HK-2 (cell line): Measurements from ENCODE around the gene BAIAP2.
"Not testable (repeated sequence)": the region's sequence is repeated elsewhere in the genome, so short reads cannot be mapped to it uniquely, and the experiment has no call there.

Experiments used
- DNase-seq: peaks from one replicate; pipeline ENCODE4 v3.0.0-alpha.2; 2018; ENCODE audit not compliant: unreplicated experiment

Gene BAIAP2

GRCh38 chr17:81000631-81001357 is 34.2 kb upstream of the BAIAP2 start:
- DNase-seq = no peak

GRCh38 chr17:81002013-81002384 is 33.0 kb upstream of the BAIAP2 start:
- no peak for DNase-seq

DNA sequence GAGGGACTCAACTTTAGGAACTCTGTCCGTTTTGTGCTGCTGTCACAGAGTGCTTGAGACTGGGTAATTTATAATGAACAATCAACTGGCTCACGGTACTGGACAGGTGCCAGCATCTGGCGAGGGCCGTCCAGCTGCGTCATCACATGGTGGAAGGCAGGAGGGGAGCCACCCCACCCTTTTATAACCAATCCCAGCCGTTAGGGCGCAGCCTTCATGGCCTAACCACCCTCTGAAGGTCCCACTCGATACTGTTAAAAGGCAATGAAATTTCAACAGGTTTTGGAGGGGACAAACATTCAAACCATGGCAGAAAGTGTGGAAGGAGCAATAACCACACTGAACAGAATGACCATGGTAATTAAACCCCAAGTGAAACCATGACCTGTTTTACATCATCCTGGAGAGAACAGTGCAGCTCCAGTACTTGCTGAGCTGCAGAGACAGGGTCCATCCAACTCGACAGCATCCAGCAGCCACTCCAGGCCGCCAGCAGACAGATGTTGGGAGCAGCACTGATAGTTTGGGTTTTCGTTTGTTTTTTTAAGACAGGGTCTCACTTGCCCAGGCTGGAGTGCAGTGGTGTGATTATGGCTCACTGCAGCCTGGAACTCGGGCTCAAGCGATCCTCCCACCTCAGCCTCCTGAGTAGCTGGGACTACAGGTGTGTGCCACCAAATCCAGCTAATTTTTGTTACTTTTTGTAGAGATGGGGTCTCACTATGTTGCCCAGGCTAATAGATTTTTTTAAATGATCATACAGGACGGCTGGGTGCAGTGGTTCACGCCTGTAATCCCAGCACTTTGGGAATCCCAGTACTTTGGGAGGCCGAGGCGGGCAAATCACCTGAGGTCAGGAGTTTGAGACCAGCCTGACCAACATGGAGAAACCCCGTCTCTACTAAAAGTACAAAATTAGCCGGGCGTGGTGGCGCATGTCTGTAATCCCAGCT is 32.3 kb upstream of the BAIAP2 start:
- DNase-seq = peak; percentile 49

- no peak for DNase-seq
Observed at GRCh38 chr17:81003711-81004475, 31.1 kb upstream of the BAIAP2 start.

- DNase-seq = no peak
Observed at GRCh38 chr17:81006891-81007290, 28.1 kb upstream of the BAIAP2 start.

DNA sequence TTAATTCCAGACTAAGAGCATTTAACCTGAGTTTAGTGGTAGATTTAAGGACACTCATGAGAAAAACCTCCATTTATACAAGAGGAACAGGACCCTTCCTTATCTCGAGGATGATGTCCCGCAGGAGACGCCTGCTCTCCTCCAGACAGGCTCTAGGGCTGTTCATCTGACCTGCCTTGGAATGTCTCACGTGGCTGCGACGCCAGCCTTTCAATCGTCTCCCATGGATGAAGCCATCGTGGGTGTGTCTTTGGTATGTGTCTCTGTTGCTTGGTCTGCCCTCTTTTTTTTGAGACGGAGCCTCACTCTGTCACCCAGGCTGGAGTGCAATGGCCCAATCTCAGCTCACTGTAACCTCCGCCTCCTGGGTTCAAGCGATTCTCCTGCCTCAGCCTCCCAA is 26.8 kb upstream of the BAIAP2 start:
- DNase-seq = no peak

- no peak for DNase-seq
Observed at GRCh38 chr17:81009136-81009535, 25.8 kb upstream of the BAIAP2 start.

GRCh38 chr17:81010935-81011334 is 24.0 kb upstream of the BAIAP2 start:
- no peak for DNase-seq

DNA sequence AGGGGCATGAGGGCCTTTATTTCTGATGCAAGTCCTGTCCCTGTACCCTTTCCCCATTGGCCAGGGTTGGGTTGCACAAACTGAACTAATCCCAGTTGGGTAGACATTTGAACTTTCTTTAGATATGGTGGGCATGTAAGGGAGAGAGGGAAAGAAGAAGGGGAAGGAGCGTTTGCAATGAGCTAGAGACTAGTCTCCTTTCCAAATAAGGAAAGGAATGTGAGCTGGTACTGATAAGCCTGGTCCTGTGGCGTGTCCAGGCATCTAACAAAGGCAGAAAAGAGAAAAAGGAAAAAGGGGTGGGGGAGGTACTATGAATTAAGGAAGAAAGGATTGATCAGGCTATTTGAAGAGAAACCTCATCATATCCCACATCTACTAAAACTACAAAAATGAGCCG is 23.0 kb upstream of the BAIAP2 start:
- DNase-seq = no peak

DNA sequence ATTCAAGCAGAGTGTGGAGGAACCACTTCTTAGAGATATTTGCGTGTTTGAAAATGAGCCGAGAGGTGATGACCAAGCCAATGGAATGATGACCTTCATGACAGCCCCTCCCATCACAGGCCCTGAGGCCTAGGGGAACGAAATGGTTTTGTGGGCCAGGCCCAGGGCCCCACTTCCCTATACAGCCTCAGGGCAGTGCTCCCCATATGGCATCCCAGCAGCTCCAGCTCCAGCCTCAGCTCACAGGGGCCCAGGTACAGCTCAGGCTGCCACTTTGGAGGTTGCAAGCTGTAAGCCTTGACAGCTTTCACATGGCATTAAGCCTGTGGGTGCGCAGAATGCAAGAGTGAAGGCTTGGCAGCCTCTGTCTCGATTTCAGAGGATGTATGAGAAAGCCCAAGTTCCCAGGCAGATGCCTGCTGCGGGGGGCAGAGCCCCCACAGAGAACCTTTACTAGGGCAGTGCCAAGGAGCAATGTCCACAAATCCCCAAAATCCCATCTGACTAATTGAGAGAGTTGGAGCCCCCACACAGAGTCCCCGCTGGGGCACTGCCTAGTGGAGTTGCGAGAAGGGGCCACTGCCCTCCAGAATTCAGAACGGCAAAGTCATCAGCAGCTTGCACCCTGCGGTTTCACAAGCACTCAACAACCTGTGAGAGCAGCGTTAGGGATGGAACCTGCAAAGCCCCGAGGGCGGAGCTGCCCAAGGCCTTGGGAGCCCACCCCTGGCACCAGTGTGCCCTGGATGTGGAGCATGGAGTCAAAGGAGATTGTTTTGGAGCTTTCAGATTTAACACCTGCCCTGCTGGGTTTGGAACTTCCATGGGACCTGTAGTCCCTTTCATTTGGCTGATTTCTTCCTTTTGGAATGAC is 22.1 kb upstream of the BAIAP2 start:
- no peak for DNase-seq

DNA sequence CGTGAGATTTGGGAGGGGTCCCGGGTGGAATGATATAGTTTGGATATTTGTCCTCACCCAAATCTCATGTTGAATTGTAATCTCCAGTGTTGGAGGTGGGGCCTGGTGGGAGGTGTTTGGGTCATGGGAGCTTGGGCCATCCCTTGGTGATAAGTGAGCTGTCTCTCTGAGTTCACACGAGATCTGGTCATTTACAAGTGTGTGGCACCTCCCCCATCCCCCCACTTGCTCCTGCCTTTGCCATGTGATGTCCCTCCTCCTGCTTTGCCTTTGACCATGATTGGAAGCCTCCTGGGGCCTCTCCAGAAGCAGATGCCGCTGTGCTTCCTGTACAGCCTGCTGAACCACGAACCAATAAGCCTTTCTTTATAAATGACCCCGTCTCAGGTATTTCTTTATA is 21.3 kb upstream of the BAIAP2 start:
- no peak for DNase-seq

GRCh38 chr17:81015136-81015535 is 19.8 kb upstream of the BAIAP2 start:
- DNase-seq = no peak

GRCh38 chr17:81016575-81016974 is 18.4 kb upstream of the BAIAP2 start:
- no peak for DNase-seq

DNA sequence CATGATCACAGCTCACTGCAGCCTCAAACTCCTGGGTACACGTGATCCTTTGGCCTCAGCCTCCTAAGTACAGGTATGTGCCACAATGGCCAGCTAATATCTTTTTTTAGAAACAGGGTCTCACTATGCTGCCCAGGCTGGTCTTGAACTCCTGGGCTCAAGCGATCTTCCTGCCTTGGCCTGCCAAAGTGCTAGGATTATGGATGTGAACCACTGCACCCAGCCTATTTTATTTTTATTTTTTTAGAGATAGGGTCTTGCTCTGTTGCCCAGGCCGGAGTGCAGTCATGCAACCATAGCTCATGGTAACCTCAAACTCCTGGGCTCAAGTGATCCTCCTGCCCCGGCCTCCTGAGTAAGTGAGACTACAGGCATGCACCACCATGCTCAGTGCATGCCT is 17.6 kb upstream of the BAIAP2 start:
- not testable (repeated sequence) for DNase-seq

- no peak for DNase-seq
Observed at GRCh38 chr17:81018044-81018802, 16.7 kb upstream of the BAIAP2 start.

GRCh38 chr17:81019563-81020442 is 15.1 kb upstream of the BAIAP2 start:
- DNase-seq = no peak

- no peak for DNase-seq
Observed at GRCh38 chr17:81020443-81020766, 14.5 kb upstream of the BAIAP2 start.

DNA sequence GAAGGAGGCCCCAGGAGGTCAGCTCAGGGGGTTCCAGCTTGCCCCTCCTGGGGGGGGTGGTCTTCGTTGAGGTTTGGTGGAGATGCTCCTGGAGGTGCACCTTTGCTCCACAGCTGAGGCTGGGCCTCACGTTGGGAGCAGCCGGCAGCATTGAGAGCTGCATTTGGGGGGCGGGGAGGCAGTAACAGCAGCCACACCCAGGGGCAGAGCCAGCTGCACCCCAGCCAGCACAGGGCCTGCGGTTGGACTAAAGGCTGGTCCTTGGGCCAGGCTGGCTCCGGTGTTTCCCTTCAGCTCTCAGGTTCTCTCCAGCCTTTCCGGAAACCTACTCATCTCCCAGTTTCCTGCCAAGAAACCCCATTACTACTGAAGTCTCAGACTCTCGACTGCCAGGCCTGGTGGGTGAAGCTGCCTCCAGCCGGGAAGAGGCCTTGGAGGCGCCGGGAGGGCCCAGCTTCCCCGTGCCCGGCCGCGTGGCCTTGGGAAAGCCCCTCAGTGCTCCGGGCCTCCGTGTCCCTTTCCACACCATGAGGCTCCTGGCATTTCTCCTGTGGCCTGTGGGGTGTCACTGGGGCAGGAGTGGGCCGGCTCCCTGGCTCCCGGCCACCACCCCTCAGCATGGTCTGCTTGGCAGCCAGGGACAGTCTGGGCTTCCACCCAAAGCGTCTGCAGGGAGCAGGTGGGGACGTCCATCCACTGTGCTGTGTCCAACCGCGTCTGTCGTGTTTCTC is 14.0 kb upstream of the BAIAP2 start:
- DNase-seq = no peak
